ENCODE results near the gene THSD4. TPM values are rescaled to one million over a fixed set of nuclear protein-coding genes. Genes with fewer than 3 reads are reported as not detected.

Gene THSD4
- polyA plus RNA-seq, 1 experiment, result 45.8 TPM

- TF ChIP-seq, protein P1, sequence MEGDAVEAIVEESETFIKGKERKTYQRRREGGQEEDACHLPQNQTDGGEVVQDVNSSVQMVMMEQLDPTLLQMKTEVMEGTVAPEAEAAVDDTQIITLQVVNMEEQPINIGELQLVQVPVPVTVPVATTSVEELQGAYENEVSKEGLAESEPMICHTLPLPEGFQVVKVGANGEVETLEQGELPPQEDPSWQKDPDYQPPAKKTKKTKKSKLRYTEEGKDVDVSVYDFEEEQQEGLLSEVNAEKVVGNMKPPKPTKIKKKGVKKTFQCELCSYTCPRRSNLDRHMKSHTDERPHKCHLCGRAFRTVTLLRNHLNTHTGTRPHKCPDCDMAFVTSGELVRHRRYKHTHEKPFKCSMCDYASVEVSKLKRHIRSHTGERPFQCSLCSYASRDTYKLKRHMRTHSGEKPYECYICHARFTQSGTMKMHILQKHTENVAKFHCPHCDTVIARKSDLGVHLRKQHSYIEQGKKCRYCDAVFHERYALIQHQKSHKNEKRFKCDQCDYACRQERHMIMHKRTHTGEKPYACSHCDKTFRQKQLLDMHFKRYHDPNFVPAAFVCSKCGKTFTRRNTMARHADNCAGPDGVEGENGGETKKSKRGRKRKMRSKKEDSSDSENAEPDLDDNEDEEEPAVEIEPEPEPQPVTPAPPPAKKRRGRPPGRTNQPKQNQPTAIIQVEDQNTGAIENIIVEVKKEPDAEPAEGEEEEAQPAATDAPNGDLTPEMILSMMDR (IDR thresholded peaks at IDR 0.05; ENCODE audit: low read depth, low read length), result no peak
- no peak for DNase-seq (ENCODE audit: low read depth, low spot score)
- CTCF ChIA-PET, result no interaction called here
- H3K27me3 ChIP-seq (ENCODE audit: control insufficient read depth, insufficient read depth, low read length), result no peaks in the 10 kb centered on the region
- POLR2A ChIA-PET, result no interaction called here
- H3K9me3 ChIP-seq (ENCODE audit: control insufficient read depth, insufficient read depth, low read length), result no peaks in the 10 kb centered on the region; the same call in none of the 2 replicates
- no peak overlapping the region for H3K27ac ChIP-seq (ENCODE audit: low read depth, low read length)
- H3K4me3 ChIP-seq (ENCODE audit: low read depth, low read length), result no peak overlapping the region
These were observed 660.6 kb downstream of the THSD4 start for GRCh38 chr15:71775856-71776255.

- Histone ChIP-seq H3K9me3 (ENCODE audit: control insufficient read depth, insufficient read depth, low read length) (no peaks in the 10 kb centered on the region; the same call in none of the 2 replicates), H3K4me3 (ENCODE audit: low read depth, low read length) (no peak overlapping the region)
- DNase-seq (ENCODE audit: low read depth, low spot score), result no peak
These were observed 661.0 kb downstream of the THSD4 start for GRCh38 chr15:71776304-71776703.

GRCh38 chr15:71777216-71777943 is 662.1 kb downstream of the THSD4 start:
- Histone ChIP-seq H3K27ac (ENCODE audit: low read depth, low read length) (no peak overlapping the region), H3K27me3 (ENCODE audit: control insufficient read depth, insufficient read depth, low read length) (no peaks in the 10 kb centered on the region), H3K4me3 (ENCODE audit: low read depth, low read length) (no peak overlapping the region), H3K9me3 (ENCODE audit: control insufficient read depth, insufficient read depth, low read length) (no peaks in the 10 kb centered on the region; the same call in 1 of the 2 replicates)
- CTCF ChIA-PET, result interaction anchor here (0.6 to 2.5 kb wide), 4 partner anchors 24 to 378 kb away, joined by 3 to 14 read pairs (median 3); no protein-coding TSS in a partner anchor
- DNase-seq (ENCODE audit: low read depth, low spot score), result no peak
- TF ChIP-seq, protein P1 (IDR thresholded peaks at IDR 0.05; ENCODE audit: low read depth, low read length), result no peak
- POLR2A ChIA-PET, result no interaction called here

More at GRCh38 chr15:71776304-71776703, 661.0 kb downstream of the THSD4 start:
- no peaks in the 10 kb centered on the region for H3K27me3 ChIP-seq (ENCODE audit: control insufficient read depth, insufficient read depth, low read length)
- TF ChIP-seq, protein P1 (IDR thresholded peaks at IDR 0.05; ENCODE audit: low read depth, low read length), result no peak
- no peak overlapping the region for H3K27ac ChIP-seq (ENCODE audit: low read depth, low read length)
- ChIA-PET CTCF (no interaction called here), POLR2A (no interaction called here)

DNA sequence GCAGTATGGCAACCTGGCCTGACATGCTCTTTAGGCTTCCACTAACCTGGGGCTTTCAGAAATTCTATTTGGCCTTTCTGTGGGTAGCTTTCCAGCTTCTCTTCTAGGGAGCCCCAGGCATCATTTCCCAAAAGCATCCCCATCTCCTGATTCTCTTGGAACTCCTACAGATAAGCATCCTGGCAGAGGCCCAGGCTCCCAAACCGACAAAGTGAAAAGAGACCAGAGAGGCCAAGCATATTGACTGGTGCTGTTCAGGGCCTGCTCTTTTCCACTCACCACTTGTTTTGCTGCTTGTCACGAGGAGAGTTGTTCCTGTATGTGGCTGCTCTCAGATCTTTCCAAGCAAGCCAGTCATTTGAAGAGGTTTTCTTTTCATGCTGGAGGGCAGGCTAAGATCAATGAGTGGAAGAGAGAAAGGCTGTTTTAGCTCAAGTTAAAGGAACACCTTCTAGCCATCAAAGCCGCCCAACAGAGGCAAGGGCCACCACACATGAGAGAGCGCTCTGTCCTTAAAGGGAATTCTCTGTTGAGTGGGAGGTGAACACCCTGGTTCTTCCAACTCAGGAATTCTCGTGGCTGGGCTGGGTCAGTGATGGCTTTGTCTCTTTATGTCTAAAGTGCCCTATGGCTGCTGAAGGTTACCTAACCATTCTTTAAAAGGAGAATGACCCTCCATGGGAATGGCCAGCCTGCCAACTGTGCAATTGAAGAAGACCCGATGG is 664.0 kb downstream of the THSD4 start:
- Histone ChIP-seq H3K9me3 (ENCODE audit: control insufficient read depth, insufficient read depth, low read length) (no peaks in the 10 kb centered on the region; the same call in 1 of the 2 replicates), H3K27me3 (ENCODE audit: control insufficient read depth, insufficient read depth, low read length) (no peaks in the 10 kb centered on the region), H3K27ac (ENCODE audit: low read depth, low read length) (no peak overlapping the region), H3K4me3 (ENCODE audit: low read depth, low read length) (no peak overlapping the region)
- ChIA-PET POLR2A (no interaction called here), CTCF (interaction anchor here (0.6 to 3.6 kb wide), 7 partner anchors 9 to 82 kb away, joined by 3 to 24 read pairs (median 6); no protein-coding TSS in a partner anchor)
- TF ChIP-seq, protein P1 (IDR thresholded peaks at IDR 0.05; ENCODE audit: low read depth, low read length), result no peak
- no peak for DNase-seq (ENCODE audit: low read depth, low spot score)

All from AG04450 (cell line).